GM23338 (cell line): ENCODE measurements around the gene TERB1. TPM values are rescaled to one million over a fixed set of nuclear protein-coding genes. Genes with fewer than 3 reads are reported as not detected.
A peak's percentile ranks its signal among the peaks of the same experiment; 100 is the strongest.

Experiments used
- ATAC-seq: fragments of 200-7000 bp; cut with Tn5 transposase; 3 replicates; pipeline ENCODE4 v1.9.1; 2020
- DNase-seq: peaks from one replicate; pipeline ENCODE4 v3.0.0-alpha.2; 2015; ENCODE audit warnings: low spot score
- H2AFZ ChIP-seq: fragments of 200-600 bp; sonication (generic); 2 replicates; pipeline ENCODE4 v1.8.0; 2016; ENCODE audit warnings: antibody characterized with exemption, mild to moderate bottlenecking, moderate library complexity
- H3F3A ChIP-seq: fragments of 200-600 bp; sonication (generic); replicated peaks from 2 replicates; pipeline ENCODE4 v1.8.0; 2017; ENCODE audit warnings: antibody characterized with exemption, mixed run types, low read depth
- H3K27ac ChIP-seq: fragments of 200-600 bp; sonication (generic); 2 replicates; pipeline ENCODE4 v1.6.1; 2016; ENCODE audit warnings: low read depth
- H3K27me3 ChIP-seq: fragments of 200-600 bp; sonication (generic); 2 replicates; pipeline ENCODE4 v1.8.0; 2016; ENCODE audit warnings: mild to moderate bottlenecking, mixed run types, moderate library complexity; ENCODE audit not compliant: insufficient read depth
- H3K36me3 ChIP-seq: fragments of 200-600 bp; sonication (generic); 2 replicates; pipeline ENCODE4 v1.8.0; 2016; ENCODE audit warnings: mild to moderate bottlenecking; ENCODE audit not compliant: insufficient read depth
- H3K4me1 ChIP-seq: fragments of 200-600 bp; sonication (generic); 2 replicates; pipeline ENCODE4 v1.8.0; 2016; ENCODE audit warnings: mild to moderate bottlenecking, moderate library complexity; ENCODE audit not compliant: insufficient read depth
- H3K4me2 ChIP-seq: fragments of 200-600 bp; sonication (generic); 2 replicates; pipeline ENCODE4 v1.7.1; 2017; ENCODE audit warnings: mixed run types
- H3K4me3 ChIP-seq: fragments of 200-600 bp; sonication (generic); 2 replicates; pipeline ENCODE4 v1.6.1; 2016; ENCODE audit warnings: mixed run types
- H3K79me2 ChIP-seq: fragments of 200-600 bp; sonication (generic); replicated peaks from 2 replicates; pipeline ENCODE4 v1.8.0; 2017; ENCODE audit warnings: mild to moderate bottlenecking; ENCODE audit not compliant: insufficient read depth
- H3K9me2 ChIP-seq: fragments of 200-600 bp; sonication (generic); 2 replicates; pipeline ENCODE4 v1.8.0; 2017; ENCODE audit not compliant: insufficient read depth
- H4K20me1 ChIP-seq: fragments of 200-600 bp; sonication (generic); replicated peaks from 2 replicates; pipeline ENCODE4 v1.8.0; 2017; ENCODE audit warnings: mild to moderate bottlenecking; ENCODE audit not compliant: insufficient read depth
- H3K27ac Mint-ChIP-seq: 2 replicates; pipeline ENCODE4 v1.8.0; 2020; ENCODE audit warnings: inconsistent platforms, mild to moderate bottlenecking, moderate library complexity, mixed read lengths
- H3K27me3 Mint-ChIP-seq: 3 replicates; pipeline ENCODE4 v1.8.0; 2022; ENCODE audit warnings: low read depth, mild to moderate bottlenecking, moderate library complexity, mixed read lengths, inconsistent platforms; ENCODE audit not compliant: insufficient read depth, poor library complexity
- H3K36me3 Mint-ChIP-seq: 3 replicates; pipeline ENCODE4 v1.8.0; 2021; ENCODE audit warnings: low read depth, mild to moderate bottlenecking, inconsistent platforms, moderate library complexity, mixed read lengths
- H3K4me1 Mint-ChIP-seq: 3 replicates; pipeline ENCODE4 v1.8.0; 2020; ENCODE audit warnings: mild to moderate bottlenecking, inconsistent platforms, mixed read lengths
- H3K4me3 Mint-ChIP-seq: 3 replicates; pipeline ENCODE4 v1.8.0; 2021; ENCODE audit warnings: moderate library complexity, mild to moderate bottlenecking, inconsistent platforms, mixed read lengths
- H3K9me3 Mint-ChIP-seq: 3 replicates; pipeline ENCODE4 v1.8.0; 2020; ENCODE audit warnings: moderate library complexity, mild to moderate bottlenecking, inconsistent platforms, mixed read lengths
- CREB1 ChIP-seq: fragments of 250-450 bp; sonication (Bioruptor Pico); IDR thresholded peaks from 2 replicates; pipeline ENCODE4 v1.5.0; 2020; ENCODE audit warnings: low read depth, mild to moderate bottlenecking, moderate library complexity
- EZH2 ChIP-seq: fragments of 200-600 bp; sonication (generic); IDR thresholded peaks from one replicate; pipeline ENCODE4 v1.8.0; 2017; ENCODE audit warnings: antibody characterized with exemption, mild to moderate bottlenecking, low read depth; ENCODE audit not compliant: unreplicated experiment
- EZH2phosphoT487 ChIP-seq: fragments of 200-600 bp; sonication (generic); IDR thresholded peaks from one replicate; pipeline ENCODE4 v1.8.1; 2018; ENCODE audit warnings: antibody characterized with exemption; ENCODE audit not compliant: unreplicated experiment
- JUNB ChIP-seq: IDR thresholded peaks from one replicate; pipeline ENCODE4 v1.6.1; 2016; ENCODE audit warnings: antibody characterized with exemption; ENCODE audit not compliant: unreplicated experiment
- NANOG ChIP-seq: IDR thresholded peaks from 2 replicates; pipeline ENCODE4 v1.6.1; 2016; ENCODE audit warnings: antibody characterized with exemption, borderline replicate concordance
- POLR2AphosphoS5 ChIP-seq: IDR thresholded peaks from 2 replicates; pipeline ENCODE4 v1.6.1; 2016; ENCODE audit warnings: antibody characterized with exemption, low read depth
- STAT1 ChIP-seq: IDR thresholded peaks from one replicate; pipeline ENCODE4 v1.6.1; 2016; ENCODE audit warnings: antibody characterized with exemption; ENCODE audit not compliant: unreplicated experiment
- ZNF114 ChIP-seq: fragments of 250-450 bp; sonication (Bioruptor Pico); IDR thresholded peaks from 2 replicates; pipeline ENCODE4 v1.5.0; 2020; ENCODE audit warnings: mild to moderate bottlenecking, moderate library complexity
- ZNF331 ChIP-seq: fragments of 250-450 bp; sonication (Bioruptor Pico); IDR thresholded peaks from 2 replicates; pipeline ENCODE4 v1.5.0; 2020; ENCODE audit warnings: low read depth, mild to moderate bottlenecking, moderate library complexity
- polyA plus RNA-seq: library from polyadenylated mRNA; unstranded; fragments of >200 nt; fragmentation: Nextera tagmentation; extraction: Ambion mirVana; gene quantifications from 2 replicates; pipeline ENCODE4 v1.2.1, GENCODE V29; 2016
- total RNA-seq: library from RNA; depleted of rRNA; stranded (reverse); fragments of >200 nt; shearing (Covaris generic); gene quantifications from 2 replicates; pipeline ENCODE4 v1.2.3, GENCODE V29; 2014
- TF ChIP-seq, protein P1 (sequence below): IDR thresholded peaks from 2 replicates; pipeline ENCODE4 v1.6.1; 2016; ENCODE audit warnings: antibody characterized with exemption
- TF ChIP-seq, protein P2 (sequence below): IDR thresholded peaks from one replicate; pipeline ENCODE4 v1.6.1; 2018; ENCODE audit warnings: antibody characterized with exemption; ENCODE audit not compliant: unreplicated experiment
- TF ChIP-seq, protein P3 (sequence below), 2 experiments: fragments of 200-600 bp in 1 of 2; sonication (generic) in 1 of 2; conservative IDR thresholded peaks; 2 replicates each; pipeline versions ENCODE4 v1.5.1 to v1.6.1; 2016 to 2017; ENCODE audit warnings: antibody characterized with exemption in 2 of 2, low read depth in 2 of 2, mild to moderate bottlenecking in 2 of 2, moderate library complexity in 1 of 2
- TF ChIP-seq, protein P4 (sequence below): fragments of 250-450 bp; sonication (Bioruptor Pico); IDR thresholded peaks from 2 replicates; pipeline ENCODE4 v1.5.0; 2020; ENCODE audit warnings: mild to moderate bottlenecking, moderate library complexity

TERB1 gene
- total and polyA plus RNA-seq, 2 experiments from 2014 or later = not detected

DNA sequence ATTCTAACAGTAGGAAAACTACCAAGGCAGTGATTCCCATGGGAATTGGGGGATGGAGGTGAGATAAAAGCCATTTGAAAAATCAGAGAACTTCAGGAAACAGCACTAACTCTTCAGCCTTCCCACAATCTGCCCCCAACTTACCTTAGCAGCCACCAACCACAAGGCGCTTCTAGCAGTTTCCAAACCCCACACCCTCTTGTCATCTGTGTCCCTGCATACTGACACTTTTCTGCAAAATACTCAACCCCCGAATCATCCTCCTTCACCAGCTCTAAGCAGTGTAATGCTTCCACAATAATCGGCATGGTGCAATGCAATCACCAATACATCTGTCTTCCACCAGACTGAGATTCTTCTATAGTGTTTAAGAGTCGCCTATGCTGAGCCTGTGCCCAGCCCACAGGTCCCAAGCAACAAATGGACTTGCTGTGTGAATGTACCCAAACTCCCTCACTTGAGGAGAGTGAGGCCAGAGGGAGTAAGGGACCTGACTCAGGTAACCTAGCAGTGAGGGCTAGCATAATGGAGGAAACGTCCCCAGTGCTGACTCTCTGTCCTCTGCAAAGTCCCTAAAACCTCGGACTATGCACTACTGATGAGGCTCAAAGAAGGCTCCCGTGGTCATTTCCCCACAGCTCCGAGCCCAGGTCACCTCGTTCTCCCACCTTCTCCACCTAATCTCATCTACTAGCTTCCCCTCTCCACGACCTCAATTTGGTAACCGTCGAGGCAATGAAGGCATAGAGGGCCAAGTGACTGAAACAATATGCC is 50.9 kb downstream of the TERB1 start:
- no peak; the same call in 2 of the 3 replicates for ATAC-seq
- H2AFZ ChIP-seq = no peak overlapping the region
- peaks cover 30% of the 10 kb centered on the region for H4K20me1 ChIP-seq

More for the DNA sequence above, 50.9 kb downstream of the TERB1 start:
- H3K27me3 Mint-ChIP-seq = peaks cover 2% of the 10 kb centered on the region
- peaks cover 47% of the 10 kb centered on the region for H3K36me3 Mint-ChIP-seq
- H3K4me1 ChIP-seq = peaks cover 10% of the 10 kb centered on the region
- H3K9me2 ChIP-seq = no peaks in the 10 kb centered on the region
- H3K4me2 ChIP-seq = peak overlapping the region; percentile 98
- H3K4me1 Mint-ChIP-seq = peaks cover 22% of the 10 kb centered on the region
- H3F3A ChIP-seq = no peaks in the 10 kb centered on the region; the same call in 1 of the 2 replicates
- no peaks in the 10 kb centered on the region for H3K27me3 ChIP-seq
- H3K4me3 ChIP-seq = peak overlapping the region; percentile 98
- H3K27ac ChIP-seq = 0 out of 2 replicates have a peak overlapping the region, but pooled peaks have one; percentile 79
- no peak for DNase-seq
- H3K27ac Mint-ChIP-seq = peak overlapping the region; percentile 90
- peak overlapping the region; percentile 91 for H3K4me3 Mint-ChIP-seq
- H3K9me3 Mint-ChIP-seq = no peaks in the 10 kb centered on the region
- peaks cover 34% of the 10 kb centered on the region for H3K36me3 ChIP-seq
- TF ChIP-seq POLR2AphosphoS5 (no peak), EZH2phosphoT487 (no peak), JUNB (no peak), EZH2 (no peak), CREB1 (CRISPR knock-in tag) (no peak), NANOG (no peak), ZNF331 (CRISPR knock-in tag) (no peak), ZNF114 (CRISPR knock-in tag) (no peak), STAT1 (no peak)
- TF ChIP-seq, protein P1, sequence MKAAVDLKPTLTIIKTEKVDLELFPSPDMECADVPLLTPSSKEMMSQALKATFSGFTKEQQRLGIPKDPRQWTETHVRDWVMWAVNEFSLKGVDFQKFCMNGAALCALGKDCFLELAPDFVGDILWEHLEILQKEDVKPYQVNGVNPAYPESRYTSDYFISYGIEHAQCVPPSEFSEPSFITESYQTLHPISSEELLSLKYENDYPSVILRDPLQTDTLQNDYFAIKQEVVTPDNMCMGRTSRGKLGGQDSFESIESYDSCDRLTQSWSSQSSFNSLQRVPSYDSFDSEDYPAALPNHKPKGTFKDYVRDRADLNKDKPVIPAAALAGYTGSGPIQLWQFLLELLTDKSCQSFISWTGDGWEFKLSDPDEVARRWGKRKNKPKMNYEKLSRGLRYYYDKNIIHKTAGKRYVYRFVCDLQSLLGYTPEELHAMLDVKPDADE = no peak
- TF ChIP-seq, protein P2, sequence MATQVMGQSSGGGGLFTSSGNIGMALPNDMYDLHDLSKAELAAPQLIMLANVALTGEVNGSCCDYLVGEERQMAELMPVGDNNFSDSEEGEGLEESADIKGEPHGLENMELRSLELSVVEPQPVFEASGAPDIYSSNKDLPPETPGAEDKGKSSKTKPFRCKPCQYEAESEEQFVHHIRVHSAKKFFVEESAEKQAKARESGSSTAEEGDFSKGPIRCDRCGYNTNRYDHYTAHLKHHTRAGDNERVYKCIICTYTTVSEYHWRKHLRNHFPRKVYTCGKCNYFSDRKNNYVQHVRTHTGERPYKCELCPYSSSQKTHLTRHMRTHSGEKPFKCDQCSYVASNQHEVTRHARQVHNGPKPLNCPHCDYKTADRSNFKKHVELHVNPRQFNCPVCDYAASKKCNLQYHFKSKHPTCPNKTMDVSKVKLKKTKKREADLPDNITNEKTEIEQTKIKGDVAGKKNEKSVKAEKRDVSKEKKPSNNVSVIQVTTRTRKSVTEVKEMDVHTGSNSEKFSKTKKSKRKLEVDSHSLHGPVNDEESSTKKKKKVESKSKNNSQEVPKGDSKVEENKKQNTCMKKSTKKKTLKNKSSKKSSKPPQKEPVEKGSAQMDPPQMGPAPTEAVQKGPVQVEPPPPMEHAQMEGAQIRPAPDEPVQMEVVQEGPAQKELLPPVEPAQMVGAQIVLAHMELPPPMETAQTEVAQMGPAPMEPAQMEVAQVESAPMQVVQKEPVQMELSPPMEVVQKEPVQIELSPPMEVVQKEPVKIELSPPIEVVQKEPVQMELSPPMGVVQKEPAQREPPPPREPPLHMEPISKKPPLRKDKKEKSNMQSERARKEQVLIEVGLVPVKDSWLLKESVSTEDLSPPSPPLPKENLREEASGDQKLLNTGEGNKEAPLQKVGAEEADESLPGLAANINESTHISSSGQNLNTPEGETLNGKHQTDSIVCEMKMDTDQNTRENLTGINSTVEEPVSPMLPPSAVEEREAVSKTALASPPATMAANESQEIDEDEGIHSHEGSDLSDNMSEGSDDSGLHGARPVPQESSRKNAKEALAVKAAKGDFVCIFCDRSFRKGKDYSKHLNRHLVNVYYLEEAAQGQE = no peak
- TF ChIP-seq, protein P3, sequence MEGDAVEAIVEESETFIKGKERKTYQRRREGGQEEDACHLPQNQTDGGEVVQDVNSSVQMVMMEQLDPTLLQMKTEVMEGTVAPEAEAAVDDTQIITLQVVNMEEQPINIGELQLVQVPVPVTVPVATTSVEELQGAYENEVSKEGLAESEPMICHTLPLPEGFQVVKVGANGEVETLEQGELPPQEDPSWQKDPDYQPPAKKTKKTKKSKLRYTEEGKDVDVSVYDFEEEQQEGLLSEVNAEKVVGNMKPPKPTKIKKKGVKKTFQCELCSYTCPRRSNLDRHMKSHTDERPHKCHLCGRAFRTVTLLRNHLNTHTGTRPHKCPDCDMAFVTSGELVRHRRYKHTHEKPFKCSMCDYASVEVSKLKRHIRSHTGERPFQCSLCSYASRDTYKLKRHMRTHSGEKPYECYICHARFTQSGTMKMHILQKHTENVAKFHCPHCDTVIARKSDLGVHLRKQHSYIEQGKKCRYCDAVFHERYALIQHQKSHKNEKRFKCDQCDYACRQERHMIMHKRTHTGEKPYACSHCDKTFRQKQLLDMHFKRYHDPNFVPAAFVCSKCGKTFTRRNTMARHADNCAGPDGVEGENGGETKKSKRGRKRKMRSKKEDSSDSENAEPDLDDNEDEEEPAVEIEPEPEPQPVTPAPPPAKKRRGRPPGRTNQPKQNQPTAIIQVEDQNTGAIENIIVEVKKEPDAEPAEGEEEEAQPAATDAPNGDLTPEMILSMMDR (conservative IDR thresholded peaks at IDR 0.05; ENCODE audit: low read depth in 2 of 2) = no peak
- TF ChIP-seq, protein P4, sequence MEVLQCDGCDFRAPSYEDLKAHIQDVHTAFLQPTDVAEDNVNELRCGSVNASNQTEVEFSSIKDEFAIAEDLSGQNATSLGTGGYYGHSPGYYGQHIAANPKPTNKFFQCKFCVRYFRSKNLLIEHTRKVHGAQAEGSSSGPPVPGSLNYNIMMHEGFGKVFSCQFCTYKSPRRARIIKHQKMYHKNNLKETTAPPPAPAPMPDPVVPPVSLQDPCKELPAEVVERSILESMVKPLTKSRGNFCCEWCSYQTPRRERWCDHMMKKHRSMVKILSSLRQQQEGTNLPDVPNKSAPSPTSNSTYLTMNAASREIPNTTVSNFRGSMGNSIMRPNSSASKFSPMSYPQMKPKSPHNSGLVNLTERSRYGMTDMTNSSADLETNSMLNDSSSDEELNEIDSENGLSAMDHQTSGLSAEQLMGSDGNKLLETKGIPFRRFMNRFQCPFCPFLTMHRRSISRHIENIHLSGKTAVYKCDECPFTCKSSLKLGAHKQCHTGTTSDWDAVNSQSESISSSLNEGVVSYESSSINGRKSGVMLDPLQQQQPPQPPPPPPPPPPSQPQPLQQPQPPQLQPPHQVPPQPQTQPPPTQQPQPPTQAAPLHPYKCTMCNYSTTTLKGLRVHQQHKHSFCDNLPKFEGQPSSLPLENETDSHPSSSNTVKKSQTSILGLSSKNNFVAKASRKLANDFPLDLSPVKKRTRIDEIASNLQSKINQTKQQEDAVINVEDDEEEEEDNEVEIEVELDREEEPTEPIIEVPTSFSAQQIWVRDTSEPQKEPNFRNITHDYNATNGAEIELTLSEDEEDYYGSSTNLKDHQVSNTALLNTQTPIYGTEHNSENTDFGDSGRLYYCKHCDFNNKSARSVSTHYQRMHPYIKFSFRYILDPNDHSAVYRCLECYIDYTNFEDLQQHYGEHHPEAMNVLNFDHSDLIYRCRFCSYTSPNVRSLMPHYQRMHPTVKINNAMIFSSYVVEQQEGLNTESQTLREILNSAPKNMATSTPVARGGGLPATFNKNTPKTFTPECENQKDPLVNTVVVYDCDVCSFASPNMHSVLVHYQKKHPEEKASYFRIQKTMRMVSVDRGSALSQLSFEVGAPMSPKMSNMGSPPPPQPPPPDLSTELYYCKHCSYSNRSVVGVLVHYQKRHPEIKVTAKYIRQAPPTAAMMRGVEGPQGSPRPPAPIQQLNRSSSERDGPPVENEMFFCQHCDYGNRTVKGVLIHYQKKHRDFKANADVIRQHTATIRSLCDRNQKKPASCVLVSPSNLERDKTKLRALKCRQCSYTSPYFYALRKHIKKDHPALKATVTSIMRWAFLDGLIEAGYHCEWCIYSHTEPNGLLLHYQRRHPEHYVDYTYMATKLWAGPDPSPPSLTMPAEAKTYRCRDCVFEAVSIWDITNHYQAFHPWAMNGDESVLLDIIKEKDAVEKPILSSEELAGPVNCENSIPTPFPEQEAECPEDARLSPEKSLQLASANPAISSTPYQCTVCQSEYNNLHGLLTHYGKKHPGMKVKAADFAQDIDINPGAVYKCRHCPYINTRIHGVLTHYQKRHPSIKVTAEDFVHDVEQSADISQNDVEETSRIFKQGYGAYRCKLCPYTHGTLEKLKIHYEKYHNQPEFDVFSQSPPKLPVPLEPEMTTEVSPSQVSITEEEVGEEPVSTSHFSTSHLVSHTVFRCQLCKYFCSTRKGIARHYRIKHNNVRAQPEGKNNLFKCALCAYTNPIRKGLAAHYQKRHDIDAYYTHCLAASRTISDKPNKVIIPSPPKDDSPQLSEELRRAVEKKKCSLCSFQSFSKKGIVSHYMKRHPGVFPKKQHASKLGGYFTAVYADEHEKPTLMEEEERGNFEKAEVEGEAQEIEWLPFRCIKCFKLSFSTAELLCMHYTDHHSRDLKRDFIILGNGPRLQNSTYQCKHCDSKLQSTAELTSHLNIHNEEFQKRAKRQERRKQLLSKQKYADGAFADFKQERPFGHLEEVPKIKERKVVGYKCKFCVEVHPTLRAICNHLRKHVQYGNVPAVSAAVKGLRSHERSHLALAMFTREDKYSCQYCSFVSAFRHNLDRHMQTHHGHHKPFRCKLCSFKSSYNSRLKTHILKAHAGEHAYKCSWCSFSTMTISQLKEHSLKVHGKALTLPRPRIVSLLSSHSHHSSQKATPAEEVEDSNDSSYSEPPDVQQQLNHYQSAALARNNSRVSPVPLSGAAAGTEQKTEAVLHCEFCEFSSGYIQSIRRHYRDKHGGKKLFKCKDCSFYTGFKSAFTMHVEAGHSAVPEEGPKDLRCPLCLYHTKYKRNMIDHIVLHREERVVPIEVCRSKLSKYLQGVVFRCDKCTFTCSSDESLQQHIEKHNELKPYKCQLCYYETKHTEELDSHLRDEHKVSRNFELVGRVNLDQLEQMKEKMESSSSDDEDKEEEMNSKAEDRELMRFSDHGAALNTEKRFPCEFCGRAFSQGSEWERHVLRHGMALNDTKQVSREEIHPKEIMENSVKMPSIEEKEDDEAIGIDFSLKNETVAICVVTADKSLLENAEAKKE (CRISPR knock-in tag) = no peak
- peaks cover 57% of the 10 kb centered on the region for H3K79me2 ChIP-seq
